NCI-H345 (cell line): ENCODE data around the gene SNCB.

Source experiments
- DNase-seq: peaks from one replicate; lab custom pipeline; 2025; lab: John Stamatoyannopoulos, UW

Gene SNCB

DNA sequence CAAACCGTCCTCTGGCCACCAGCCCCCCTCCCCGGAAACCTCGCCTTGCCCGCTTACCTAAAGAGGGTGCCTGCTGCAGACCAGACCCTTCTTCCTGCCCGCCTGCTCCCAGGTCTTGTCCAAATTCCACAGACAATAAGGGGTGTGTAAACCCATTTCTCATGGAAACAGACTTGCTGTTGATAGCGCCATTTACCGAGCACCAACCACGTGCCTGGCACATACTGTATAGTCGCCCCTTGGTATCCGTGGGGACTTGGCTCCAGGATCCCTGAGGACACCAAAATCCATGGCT, 56.1 kb downstream of the SNCB start:
- DNase-seq = no peak

GRCh38 chr5:176573564-176574296, 56.6 kb downstream of the SNCB start:
- peak; percentile 66 for DNase-seq
